Subcutaneous abdominal adipose tissue (tissue), 5 donors: ENCODE data around the gene C3orf22.

ENCODE experiments used
- H3K27ac ChIP-seq: one replicate; pipeline ENCODE4 v1.7.0; 2013; ENCODE audit warnings: low read depth, mild to moderate bottlenecking, inconsistent platforms, low read length, moderate library complexity
- H3K27me3 ChIP-seq, 5 donors: one replicate each; pipeline ENCODE4 v1.7.0; 2013; ENCODE audit warnings: low read length in 5 of 5, inconsistent platforms in 1 of 5; ENCODE audit not compliant: control insufficient read depth in 5 of 5, insufficient read depth in 4 of 5
- H3K36me3 ChIP-seq, 5 donors: one replicate each; pipeline ENCODE4 v1.7.0; 2013; ENCODE audit warnings: low read length in 5 of 5; ENCODE audit not compliant: control insufficient read depth in 5 of 5, insufficient read depth in 5 of 5
- H3K4me1 ChIP-seq, 5 donors: one replicate each; pipeline ENCODE4 v1.7.0; 2013; ENCODE audit warnings: low read length in 5 of 5, mild to moderate bottlenecking in 3 of 5, moderate library complexity in 1 of 5; ENCODE audit not compliant: control insufficient read depth in 5 of 5, insufficient read depth in 5 of 5
- H3K4me3 ChIP-seq, 5 donors: one replicate each; pipeline ENCODE4 v1.7.0; 2013; ENCODE audit warnings: low read length in 5 of 5, low read depth in 1 of 5
- H3K9ac ChIP-seq, 5 donors: one replicate each; pipeline ENCODE4 v1.7.0; 2013; ENCODE audit warnings: low read length in 5 of 5, mild to moderate bottlenecking in 4 of 5, moderate library complexity in 3 of 5
- H3K9me3 ChIP-seq, 5 donors: one replicate each; pipeline ENCODE4 v1.7.0; 2013; ENCODE audit warnings: low read length in 5 of 5; ENCODE audit not compliant: control insufficient read depth in 5 of 5
- donor health status: healthy.
- donor health status: healthy.
- donor health status: healthy.
- donor health status: healthy.
- donor health status: healthy.

The C3orf22 gene

GRCh38 chr3:126551121-126551838 is 7.5 kb downstream of the C3orf22 start:
- H3K27ac ChIP-seq = no peak overlapping the region
- no peak overlapping the region for H3K4me3 ChIP-seq
- no peaks in the 10 kb centered on the region for H3K9me3 ChIP-seq
- H3K36me3 ChIP-seq = no peaks in the 10 kb centered on the region
- peaks cover 0 to 2% (median 0%) of the 10 kb centered on the region in 5 donors for H3K4me1 ChIP-seq
- H3K9ac ChIP-seq = no peak overlapping the region
- peaks cover 0 to 10% (median 2%) of the 10 kb centered on the region in 5 donors for H3K27me3 ChIP-seq

- Histone ChIP-seq H3K4me1 (peaks cover 0 to 2% (median 0%) of the 10 kb centered on the region in 5 donors), H3K9me3 (no peaks in the 10 kb centered on the region), H3K36me3 (no peaks in the 10 kb centered on the region), H3K4me3 (no peak overlapping the region), H3K27me3 (peaks cover 0 to 10% (median 0%) of the 10 kb centered on the region in 5 donors), H3K27ac (no peak overlapping the region), H3K9ac (no peak overlapping the region)
Measured at GRCh38 chr3:126550488-126551051, 8.2 kb downstream of the C3orf22 start.

- Histone ChIP-seq H3K9me3 (no peaks in the 10 kb centered on the region), H3K4me3 (no peak overlapping the region), H3K27me3 (peaks cover 0 to 10% (median 0%) of the 10 kb centered on the region in 5 donors), H3K4me1 (peaks cover 0 to 2% (median 0%) of the 10 kb centered on the region in 5 donors), H3K27ac (no peak overlapping the region), H3K9ac (no peak overlapping the region), H3K36me3 (no peaks in the 10 kb centered on the region)
Measured at GRCh38 chr3:126549861-126550487, 8.8 kb downstream of the C3orf22 start.

- Histone ChIP-seq H3K4me1 (peaks cover 0 to 2% (median 0%) of the 10 kb centered on the region in 5 donors), H3K27me3 (peaks cover 0 to 10% (median 0%) of the 10 kb centered on the region in 5 donors), H3K9ac (no peak overlapping the region), H3K27ac (no peak overlapping the region), H3K36me3 (no peaks in the 10 kb centered on the region), H3K4me3 (no peak overlapping the region), H3K9me3 (no peaks in the 10 kb centered on the region)
Measured at GRCh38 chr3:126548556-126549466, 9.9 kb downstream of the C3orf22 start.

GRCh38 chr3:126547721-126548120 is 11.0 kb downstream of the C3orf22 start:
- Histone ChIP-seq H3K36me3 (no peaks in the 10 kb centered on the region), H3K9ac (no peak overlapping the region), H3K27me3 (peaks cover 0 to 18% (median 3%) of the 10 kb centered on the region in 5 donors), H3K4me1 (peaks cover 0 to 2% (median 0%) of the 10 kb centered on the region in 5 donors), H3K27ac (no peak overlapping the region), H3K4me3 (no peak overlapping the region), H3K9me3 (no peaks in the 10 kb centered on the region)

- Histone ChIP-seq H3K27me3 (peaks cover 0 to 23% (median 9%) of the 10 kb centered on the region in 5 donors), H3K36me3 (no peaks in the 10 kb centered on the region), H3K4me1 (peaks cover 0 to 6% (median 3%) of the 10 kb centered on the region in 5 donors), H3K9me3 (no peaks in the 10 kb centered on the region), H3K4me3 (no peak overlapping the region), H3K27ac (no peak overlapping the region), H3K9ac (no peak overlapping the region)
Measured at GRCh38 chr3:126546549-126547239, 12.0 kb downstream of the C3orf22 start.

- Histone ChIP-seq H3K27me3 (peaks cover 0 to 25% (median 12%) of the 10 kb centered on the region in 5 donors), H3K4me1 (peaks cover 0 to 13% (median 4%) of the 10 kb centered on the region in 5 donors), H3K9me3 (no peaks in the 10 kb centered on the region), H3K4me3 (no peak overlapping the region), H3K36me3 (no peaks in the 10 kb centered on the region), H3K27ac (no peak overlapping the region), H3K9ac (no peak overlapping the region)
Measured at GRCh38 chr3:126546013-126546412, 12.7 kb downstream of the C3orf22 start.

- no peaks in the 10 kb centered on the region for H3K36me3 ChIP-seq
Measured at GRCh38 chr3:126545544-126545943, 13.2 kb downstream of the C3orf22 start.

GRCh38 chr3:126544596-126545281 is 14.0 kb downstream of the C3orf22 start:
- H3K9ac ChIP-seq = no peak overlapping the region
- peaks cover 3 to 25% (median 14%) of the 10 kb centered on the region in 5 donors for H3K4me1 ChIP-seq
- no peaks in the 10 kb centered on the region for H3K9me3 ChIP-seq
- H3K4me3 ChIP-seq = no peak overlapping the region
- no peak overlapping the region for H3K27ac ChIP-seq
- H3K36me3 ChIP-seq = no peaks in the 10 kb centered on the region
- peaks cover 0 to 29% (median 15%) of the 10 kb centered on the region in 5 donors for H3K27me3 ChIP-seq

More at GRCh38 chr3:126545544-126545943, 13.2 kb downstream of the C3orf22 start:
- Histone ChIP-seq H3K4me1 (peaks cover 0 to 17% (median 8%) of the 10 kb centered on the region in 5 donors), H3K9ac (no peak overlapping the region), H3K9me3 (no peaks in the 10 kb centered on the region), H3K27ac (no peak overlapping the region), H3K4me3 (no peak overlapping the region), H3K27me3 (peaks cover 0 to 28% (median 12%) of the 10 kb centered on the region in 5 donors)
